GM12892 (cell line): ENCODE results near the gene KLF6.

Experiments used
- POLR2A ChIP-seq: IDR thresholded peaks from 2 replicates; pipeline ENCODE4 v1.6.1; 2011; ENCODE audit warnings: low read depth, low read length, control low read depth
- POLR2AphosphoS5 ChIP-seq: IDR thresholded peaks from 2 replicates; pipeline ENCODE4 v1.6.1; 2011; ENCODE audit warnings: low read depth, low read length, control low read depth

DNA sequence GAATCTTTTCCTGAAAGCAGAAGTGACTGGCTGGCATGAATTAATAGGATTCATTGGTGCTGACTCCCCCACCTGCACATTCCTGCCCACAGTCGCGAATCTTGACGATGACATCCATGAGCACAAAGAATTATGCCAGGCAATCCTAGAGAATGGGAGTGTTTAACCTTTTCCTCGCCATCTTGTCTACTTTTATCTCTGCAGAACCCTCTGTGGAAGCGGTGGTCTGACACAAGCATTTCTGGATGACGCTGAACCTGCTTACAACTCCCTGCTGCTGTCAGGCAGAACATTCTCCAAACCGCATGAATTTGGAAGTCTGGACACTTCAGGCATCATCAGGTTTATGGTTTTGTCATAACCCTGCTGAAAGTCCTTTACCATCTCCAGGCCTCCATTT lies 36.5 kb downstream of the KLF6 start:
- TF ChIP-seq POLR2A = no peak
- no peak for TF ChIP-seq POLR2AphosphoS5
